Measurements from ENCODE around the gene CTU1. TPM values are rescaled to one million over a fixed set of nuclear protein-coding genes. Genes with fewer than 3 reads are reported as not detected.

Gene CTU1
- total RNA-seq, 6 experiments from 2014 or later: 3.3 to 6.4 (median 3.9) TPM

DNA sequence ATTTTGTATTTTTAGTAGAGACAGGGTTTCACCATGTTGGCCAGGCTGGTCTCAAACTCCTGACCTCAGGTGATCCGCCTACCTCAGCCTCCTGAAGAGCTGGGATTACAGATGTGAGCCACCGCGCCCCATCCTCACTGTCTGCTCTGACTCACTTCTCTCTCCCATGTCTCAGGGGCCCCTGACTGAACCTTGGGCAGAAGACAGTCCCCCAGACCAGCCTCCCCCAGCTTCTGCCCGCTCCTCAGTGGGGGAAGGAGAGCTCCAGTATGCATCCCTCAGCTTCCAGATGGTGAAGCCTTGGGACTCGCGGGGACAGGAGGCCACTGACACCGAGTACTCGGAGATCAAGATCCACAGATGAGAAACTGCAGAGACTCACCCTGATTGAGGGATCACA, 21.5 kb upstream of the CTU1 start:
- intact Hi-C loops (cut with DNase I): no loop called here
- no peaks in the 10 kb centered on the region for H3K36me3 ChIP-seq
- H3K27ac ChIP-seq: peak overlapping the region in 1 of 3 donors; percentile 58
- WGBS (ENCODE audit: insufficient coverage, low coverage, low lambda C conversion rate, missing lambda C conversion rate): 30% methylated on average over 2 of the region's 8 CpGs
- no peaks in the 10 kb centered on the region for H3K27me3 ChIP-seq
- H3K4me3 ChIP-seq: no peak overlapping the region
- DNase-seq (no peak), ATAC-seq (no peak)
- no peak for TF ChIP-seq POLR2A (IDR thresholded peaks at IDR 0.05)
- TF ChIP-seq, protein P1, sequence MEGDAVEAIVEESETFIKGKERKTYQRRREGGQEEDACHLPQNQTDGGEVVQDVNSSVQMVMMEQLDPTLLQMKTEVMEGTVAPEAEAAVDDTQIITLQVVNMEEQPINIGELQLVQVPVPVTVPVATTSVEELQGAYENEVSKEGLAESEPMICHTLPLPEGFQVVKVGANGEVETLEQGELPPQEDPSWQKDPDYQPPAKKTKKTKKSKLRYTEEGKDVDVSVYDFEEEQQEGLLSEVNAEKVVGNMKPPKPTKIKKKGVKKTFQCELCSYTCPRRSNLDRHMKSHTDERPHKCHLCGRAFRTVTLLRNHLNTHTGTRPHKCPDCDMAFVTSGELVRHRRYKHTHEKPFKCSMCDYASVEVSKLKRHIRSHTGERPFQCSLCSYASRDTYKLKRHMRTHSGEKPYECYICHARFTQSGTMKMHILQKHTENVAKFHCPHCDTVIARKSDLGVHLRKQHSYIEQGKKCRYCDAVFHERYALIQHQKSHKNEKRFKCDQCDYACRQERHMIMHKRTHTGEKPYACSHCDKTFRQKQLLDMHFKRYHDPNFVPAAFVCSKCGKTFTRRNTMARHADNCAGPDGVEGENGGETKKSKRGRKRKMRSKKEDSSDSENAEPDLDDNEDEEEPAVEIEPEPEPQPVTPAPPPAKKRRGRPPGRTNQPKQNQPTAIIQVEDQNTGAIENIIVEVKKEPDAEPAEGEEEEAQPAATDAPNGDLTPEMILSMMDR (IDR thresholded peaks at IDR 0.05): no peak
- H3K4me1 ChIP-seq: no peaks in the 10 kb centered on the region
- H3K9me3 ChIP-seq: no peaks in the 10 kb centered on the region

DNA sequence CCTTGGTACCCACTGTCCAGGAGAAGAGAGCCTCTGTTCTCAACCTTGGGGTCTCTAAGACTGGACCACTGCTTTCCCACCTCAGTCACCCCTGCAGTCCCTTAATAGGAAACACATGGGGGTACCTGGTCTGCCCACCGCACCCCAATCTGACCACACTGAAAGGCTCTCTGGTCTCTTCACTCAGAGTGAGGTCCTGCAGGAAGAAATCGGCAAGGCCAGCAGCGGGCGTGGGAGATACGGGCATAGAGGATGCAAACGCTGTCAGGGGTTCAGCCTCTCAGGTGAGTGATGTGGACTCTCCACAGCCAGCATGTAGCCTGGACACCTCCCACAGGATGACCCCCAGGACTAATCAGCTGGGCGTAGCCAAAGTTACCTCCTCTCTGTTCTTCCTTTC, 20.0 kb upstream of the CTU1 start:
- DNase-seq (peak in 1 of 3 donors; percentile 44), ATAC-seq (no peak)
- Histone ChIP-seq H3K4me1 (no peaks in the 10 kb centered on the region), H3K9me3 (no peaks in the 10 kb centered on the region), H3K27me3 (no peaks in the 10 kb centered on the region), H3K27ac (peak overlapping the region; percentile 50 to 57 (median 51)), H3K4me3 (no peak overlapping the region), H3K36me3 (no peaks in the 10 kb centered on the region)
- intact Hi-C loops (cut with DNase I): no loop called here
- no CpG with 5 or more reads among the region's 7 CpGs for WGBS (ENCODE audit: insufficient coverage, low coverage, low lambda C conversion rate, missing lambda C conversion rate)
- TF ChIP-seq POLR2A (IDR thresholded peaks at IDR 0.05): no peak
- TF ChIP-seq, protein P1 (IDR thresholded peaks at IDR 0.05): no peak

DNA sequence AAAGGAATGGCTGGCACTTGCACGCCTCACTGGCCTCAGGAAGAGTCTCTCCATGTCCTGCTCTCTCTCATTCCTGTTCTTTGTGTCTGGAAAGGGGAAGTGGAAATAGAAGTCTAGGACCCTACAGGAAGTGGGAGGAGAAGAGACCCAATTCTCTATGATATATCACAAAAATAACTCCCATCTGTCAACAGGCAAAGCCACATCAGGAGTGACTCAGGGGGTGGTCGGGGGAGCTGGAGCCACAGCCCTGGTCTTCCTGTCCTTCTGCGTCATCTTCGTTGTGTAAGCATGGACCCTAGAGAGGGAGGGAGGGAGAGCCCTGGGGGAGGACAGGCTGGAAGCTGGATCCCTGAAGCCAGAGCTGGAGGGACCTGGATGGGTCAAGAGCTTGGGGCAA, 19.5 kb upstream of the CTU1 start:
- intact Hi-C loops (cut with DNase I): no loop called here
- TF ChIP-seq, protein P1 (IDR thresholded peaks at IDR 0.05): no peak
- TF ChIP-seq POLR2A (IDR thresholded peaks at IDR 0.05): peak; percentile 63
- ATAC-seq (peak; percentile 7 to 46 (median 38)), DNase-seq (peak in 1 of 3 donors; percentile 45)
- H3K27ac ChIP-seq: peak overlapping the region; percentile 36 to 81 (median 50)
- no peaks in the 10 kb centered on the region for H3K27me3 ChIP-seq
- no peaks in the 10 kb centered on the region for H3K36me3 ChIP-seq
- H3K4me3 ChIP-seq: no peak overlapping the region
- H3K4me1 ChIP-seq: no peaks in the 10 kb centered on the region
- no peaks in the 10 kb centered on the region for H3K9me3 ChIP-seq
- WGBS (ENCODE audit: insufficient coverage, low coverage, low lambda C conversion rate, missing lambda C conversion rate): 12% methylated on average over 4 of the region's 4 CpGs

DNA sequence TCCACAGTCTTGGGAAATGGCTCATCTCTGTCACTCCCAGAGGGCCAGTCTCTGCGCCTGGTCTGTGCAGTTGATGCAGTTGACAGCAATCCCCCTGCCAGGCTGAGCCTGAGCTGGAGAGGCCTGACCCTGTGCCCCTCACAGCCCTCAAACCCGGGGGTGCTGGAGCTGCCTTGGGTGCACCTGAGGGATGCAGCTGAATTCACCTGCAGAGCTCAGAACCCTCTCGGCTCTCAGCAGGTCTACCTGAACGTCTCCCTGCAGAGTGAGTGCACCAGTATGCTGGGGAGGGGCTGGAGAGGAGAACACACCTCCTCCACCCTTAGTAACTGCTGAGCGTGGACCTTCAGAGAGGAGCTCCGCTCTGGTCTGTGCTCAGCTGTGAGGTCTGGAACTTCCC, 18.8 kb upstream of the CTU1 start:
- TF ChIP-seq POLR2A (IDR thresholded peaks at IDR 0.05): no peak
- TF ChIP-seq, protein P1 (IDR thresholded peaks at IDR 0.05): no peak
- 42% methylated on average over 2 of the region's 6 CpGs for WGBS (ENCODE audit: insufficient coverage, low coverage, low lambda C conversion rate, missing lambda C conversion rate)
- Histone ChIP-seq H3K27ac (peak overlapping the region in 2 of 3 donors; percentile 36 to 81), H3K9me3 (no peaks in the 10 kb centered on the region), H3K4me3 (peak overlapping the region in 2 of 3 donors; percentile 18 to 33), H3K4me1 (no peaks in the 10 kb centered on the region), H3K36me3 (no peaks in the 10 kb centered on the region), H3K27me3 (no peaks in the 10 kb centered on the region)
- peak in 1 of 3 donors; percentile 44 for DNase-seq
- ATAC-seq: no peak
- intact Hi-C loops (cut with DNase I): no loop called here
